ENCODE measurements around the gene ZNF664.

ZNF664 gene

GRCh38 chr12:123948401-123948795 lies 24.6 kb upstream of the ZNF664 start:
- H3K9ac ChIP-seq (ENCODE audit: low read length in 5 of 5): peak overlapping the region in 1 of 5 donors; percentile 38
- no peak overlapping the region for H3K4me3 ChIP-seq (ENCODE audit: low read depth in 1 of 5, low read length in 5 of 5)
- peak overlapping the region; percentile 69 for H3K27ac ChIP-seq (ENCODE audit: low read depth, low read length)
- peaks cover 0 to 30% (median 24%) of the 10 kb centered on the region in 5 donors for H3K36me3 ChIP-seq (ENCODE audit: control insufficient read depth in 5 of 5, insufficient read depth in 5 of 5, low read length in 5 of 5)
- no peaks in the 10 kb centered on the region for H3K9me3 ChIP-seq (ENCODE audit: control insufficient read depth in 5 of 5, low read length in 5 of 5)
- peaks cover 12 to 46% (median 40%) of the 10 kb centered on the region in 5 donors for H3K4me1 ChIP-seq (ENCODE audit: control insufficient read depth in 5 of 5, insufficient read depth in 5 of 5, low read length in 5 of 5)
- no peaks in the 10 kb centered on the region for H3K27me3 ChIP-seq (ENCODE audit: control insufficient read depth in 5 of 5, insufficient read depth in 4 of 5, low read length in 5 of 5)

GRCh38 chr12:123948796-123949769 lies 23.9 kb upstream of the ZNF664 start:
- peak overlapping the region; percentile 69 for H3K27ac ChIP-seq (ENCODE audit: low read depth, low read length)
- H3K9me3 ChIP-seq (ENCODE audit: control insufficient read depth in 5 of 5, low read length in 5 of 5): no peaks in the 10 kb centered on the region
- peaks cover 0 to 24% (median 19%) of the 10 kb centered on the region in 5 donors for H3K36me3 ChIP-seq (ENCODE audit: control insufficient read depth in 5 of 5, insufficient read depth in 5 of 5, low read length in 5 of 5)
- no peaks in the 10 kb centered on the region for H3K27me3 ChIP-seq (ENCODE audit: control insufficient read depth in 5 of 5, insufficient read depth in 4 of 5, low read length in 5 of 5)
- peak overlapping the region in 1 of 5 donors; percentile 38 for H3K9ac ChIP-seq (ENCODE audit: low read length in 5 of 5)
- no peak overlapping the region for H3K4me3 ChIP-seq (ENCODE audit: low read depth in 1 of 5, low read length in 5 of 5)
- H3K4me1 ChIP-seq (ENCODE audit: control insufficient read depth in 5 of 5, insufficient read depth in 5 of 5, low read length in 5 of 5): peaks cover 10 to 42% (median 36%) of the 10 kb centered on the region in 5 donors

- Histone ChIP-seq H3K4me3 (ENCODE audit: low read depth in 1 of 5, low read length in 5 of 5) (no peak overlapping the region), H3K9me3 (ENCODE audit: control insufficient read depth in 5 of 5, low read length in 5 of 5) (no peaks in the 10 kb centered on the region), H3K27ac (ENCODE audit: low read depth, low read length) (peak overlapping the region; percentile 69), H3K27me3 (ENCODE audit: control insufficient read depth in 5 of 5, insufficient read depth in 4 of 5, low read length in 5 of 5) (no peaks in the 10 kb centered on the region), H3K4me1 (ENCODE audit: control insufficient read depth in 5 of 5, insufficient read depth in 5 of 5, low read length in 5 of 5) (peaks cover 10 to 42% (median 36%) of the 10 kb centered on the region in 5 donors), H3K36me3 (ENCODE audit: control insufficient read depth in 5 of 5, insufficient read depth in 5 of 5, low read length in 5 of 5) (peaks cover 0 to 17% (median 13%) of the 10 kb centered on the region in 5 donors), H3K9ac (ENCODE audit: low read length in 5 of 5) (no peak overlapping the region)
Observed at GRCh38 chr12:123949770-123950165, 23.2 kb upstream of the ZNF664 start.

GRCh38 chr12:123950476-123951349 lies 22.3 kb upstream of the ZNF664 start:
- Histone ChIP-seq H3K27me3 (ENCODE audit: control insufficient read depth in 5 of 5, insufficient read depth in 4 of 5, low read length in 5 of 5) (no peaks in the 10 kb centered on the region), H3K9me3 (ENCODE audit: control insufficient read depth in 5 of 5, low read length in 5 of 5) (no peaks in the 10 kb centered on the region), H3K27ac (ENCODE audit: low read depth, low read length) (peak overlapping the region; percentile 69), H3K36me3 (ENCODE audit: control insufficient read depth in 5 of 5, insufficient read depth in 5 of 5, low read length in 5 of 5) (peaks cover 0 to 7% (median 4%) of the 10 kb centered on the region in 5 donors), H3K9ac (ENCODE audit: low read length in 5 of 5) (peak overlapping the region in 1 of 5 donors; percentile 32), H3K4me3 (ENCODE audit: low read depth in 1 of 5, low read length in 5 of 5) (peak overlapping the region in 2 of 5 donors; percentile 6 to 9), H3K4me1 (ENCODE audit: control insufficient read depth in 5 of 5, insufficient read depth in 5 of 5, low read length in 5 of 5) (peaks cover 10 to 42% (median 36%) of the 10 kb centered on the region in 5 donors)

- Histone ChIP-seq H3K27ac (ENCODE audit: low read depth, low read length) (no peak overlapping the region), H3K36me3 (ENCODE audit: control insufficient read depth in 5 of 5, insufficient read depth in 5 of 5, low read length in 5 of 5) (peaks cover 0 to 6% (median 0%) of the 10 kb centered on the region in 5 donors), H3K9ac (ENCODE audit: low read length in 5 of 5) (no peak overlapping the region), H3K4me3 (ENCODE audit: low read depth in 1 of 5, low read length in 5 of 5) (no peak overlapping the region), H3K4me1 (ENCODE audit: control insufficient read depth in 5 of 5, insufficient read depth in 5 of 5, low read length in 5 of 5) (peaks cover 10 to 42% (median 33%) of the 10 kb centered on the region in 5 donors), H3K9me3 (ENCODE audit: control insufficient read depth in 5 of 5, low read length in 5 of 5) (no peaks in the 10 kb centered on the region), H3K27me3 (ENCODE audit: control insufficient read depth in 5 of 5, insufficient read depth in 4 of 5, low read length in 5 of 5) (no peaks in the 10 kb centered on the region)
Observed at GRCh38 chr12:123951467-123951866, 21.5 kb upstream of the ZNF664 start.

- H3K9ac ChIP-seq (ENCODE audit: low read length in 5 of 5): no peak overlapping the region
- H3K9me3 ChIP-seq (ENCODE audit: control insufficient read depth in 5 of 5, low read length in 5 of 5): no peaks in the 10 kb centered on the region
- peaks cover 0 to 6% (median 0%) of the 10 kb centered on the region in 5 donors for H3K36me3 ChIP-seq (ENCODE audit: control insufficient read depth in 5 of 5, insufficient read depth in 5 of 5, low read length in 5 of 5)
- H3K4me1 ChIP-seq (ENCODE audit: control insufficient read depth in 5 of 5, insufficient read depth in 5 of 5, low read length in 5 of 5): peaks cover 10 to 42% (median 32%) of the 10 kb centered on the region in 5 donors
- no peak overlapping the region for H3K27ac ChIP-seq (ENCODE audit: low read depth, low read length)
- no peak overlapping the region for H3K4me3 ChIP-seq (ENCODE audit: low read depth in 1 of 5, low read length in 5 of 5)
- no peaks in the 10 kb centered on the region for H3K27me3 ChIP-seq (ENCODE audit: control insufficient read depth in 5 of 5, insufficient read depth in 4 of 5, low read length in 5 of 5)
Observed at GRCh38 chr12:123952037-123952436, 21.0 kb upstream of the ZNF664 start.

GRCh38 chr12:123954647-123955350 lies 18.2 kb upstream of the ZNF664 start:
- Histone ChIP-seq H3K36me3 (ENCODE audit: control insufficient read depth in 5 of 5, insufficient read depth in 5 of 5, low read length in 5 of 5) (peaks cover 0 to 8% (median 0%) of the 10 kb centered on the region in 5 donors), H3K27me3 (ENCODE audit: control insufficient read depth in 5 of 5, insufficient read depth in 4 of 5, low read length in 5 of 5) (no peaks in the 10 kb centered on the region), H3K9ac (ENCODE audit: low read length in 5 of 5) (no peak overlapping the region), H3K4me3 (ENCODE audit: low read depth in 1 of 5, low read length in 5 of 5) (no peak overlapping the region), H3K4me1 (ENCODE audit: control insufficient read depth in 5 of 5, insufficient read depth in 5 of 5, low read length in 5 of 5) (peaks cover 7 to 23% (median 22%) of the 10 kb centered on the region in 5 donors), H3K27ac (ENCODE audit: low read depth, low read length) (no peak overlapping the region), H3K9me3 (ENCODE audit: control insufficient read depth in 5 of 5, low read length in 5 of 5) (no peaks in the 10 kb centered on the region)

- peaks cover 0 to 8% (median 0%) of the 10 kb centered on the region in 5 donors for H3K36me3 ChIP-seq (ENCODE audit: control insufficient read depth in 5 of 5, insufficient read depth in 5 of 5, low read length in 5 of 5)
- H3K4me1 ChIP-seq (ENCODE audit: control insufficient read depth in 5 of 5, insufficient read depth in 5 of 5, low read length in 5 of 5): peaks cover 0 to 9% (median 8%) of the 10 kb centered on the region in 5 donors
- no peaks in the 10 kb centered on the region for H3K27me3 ChIP-seq (ENCODE audit: control insufficient read depth in 5 of 5, insufficient read depth in 4 of 5, low read length in 5 of 5)
- no peak overlapping the region for H3K27ac ChIP-seq (ENCODE audit: low read depth, low read length)
- no peak overlapping the region for H3K4me3 ChIP-seq (ENCODE audit: low read depth in 1 of 5, low read length in 5 of 5)
- no peak overlapping the region for H3K9ac ChIP-seq (ENCODE audit: low read length in 5 of 5)
- no peaks in the 10 kb centered on the region for H3K9me3 ChIP-seq (ENCODE audit: control insufficient read depth in 5 of 5, low read length in 5 of 5)
Observed at GRCh38 chr12:123956249-123956648, 16.8 kb upstream of the ZNF664 start.

- Histone ChIP-seq H3K4me3 (ENCODE audit: low read depth in 1 of 5, low read length in 5 of 5) (no peak overlapping the region), H3K4me1 (ENCODE audit: control insufficient read depth in 5 of 5, insufficient read depth in 5 of 5, low read length in 5 of 5) (peaks cover 0 to 5% (median 2%) of the 10 kb centered on the region in 5 donors), H3K27ac (ENCODE audit: low read depth, low read length) (no peak overlapping the region), H3K9ac (ENCODE audit: low read length in 5 of 5) (no peak overlapping the region), H3K27me3 (ENCODE audit: control insufficient read depth in 5 of 5, insufficient read depth in 4 of 5, low read length in 5 of 5) (no peaks in the 10 kb centered on the region), H3K9me3 (ENCODE audit: control insufficient read depth in 5 of 5, low read length in 5 of 5) (no peaks in the 10 kb centered on the region), H3K36me3 (ENCODE audit: control insufficient read depth in 5 of 5, insufficient read depth in 5 of 5, low read length in 5 of 5) (peaks cover 0 to 8% (median 0%) of the 10 kb centered on the region in 5 donors)
Observed at GRCh38 chr12:123957196-123957595, 15.8 kb upstream of the ZNF664 start.

Data from subcutaneous abdominal adipose tissue (tissue), 5 donors.